ENCODE measurements around the gene PPT2. TPM values are rescaled to one million over a fixed set of nuclear protein-coding genes. Genes with fewer than 3 reads are reported as not detected.
A peak's percentile ranks its signal among the peaks of the same experiment; 100 is the strongest.

PPT2 gene
- total and polyA plus RNA-seq, 2 of the 8 experiments (the other 6 are each of a cell fraction or from before 2014, with no cell fraction given) = 24.1 to 39.5 TPM

GRCh38 chr6:32192608-32193039 is 38.7 kb downstream of the PPT2 start, which contains the start of gene GPSM3:
Gene GPSM3, minus strand, starts transcription at chr6:32192643. Its CDS starts 130 bp downstream, at chr6:32192513.
- Histone ChIP-seq H3K56ac (replicated peaks; ENCODE audit: insufficient read length, low read depth, low read length) (no peak within 1 kb of the TSS), H2AK5ac (ENCODE audit: low read depth, low read length) (peak within 1 kb of the TSS; percentile 40), H3K4me3 (ENCODE audit: extremely low read depth in 1 of 4, insufficient read depth in 2 of 4, low read depth in 3 of 4, low read length in 4 of 4) (peak within 1 kb of the TSS in 1 of 4 experiments; percentile 42; a peak in 2 of 8 replicates), H2BK12ac (ENCODE audit: low read depth, low read length) (peak within 1 kb of the TSS; percentile 94; the same call in 1 of the 2 replicates), H2BK5ac (ENCODE audit: low read depth, low read length) (peak within 1 kb of the TSS; percentile 92; the same call in 1 of the 2 replicates), H3K9ac (replicated peaks in 1 of 4; ENCODE audit: extremely low read depth in 1 of 4, low read depth in 3 of 4, low read length in 3 of 4) (no peak within 1 kb of the TSS), H4K91ac (replicated peaks; ENCODE audit: insufficient read length, low read length) (peak within 1 kb of the TSS; percentile 76), H2AFZ (ENCODE audit: low read length) (no peak within 1 kb of the TSS), H3K79me2 (ENCODE audit: control insufficient read depth in 1 of 2, insufficient read depth in 2 of 2, low read length in 2 of 2) (peaks cover 0 to 13% of the 10 kb centered on the region in 2 experiments; a peak in 2 of 4 replicates), H3K27me3 (replicated peaks in 1 of 4; ENCODE audit: control insufficient read depth in 3 of 4, extremely low read depth in 1 of 4, insufficient read depth in 3 of 4, low read length in 3 of 4) (no peaks in the 10 kb centered on the region), H2BK15ac (ENCODE audit: low read length) (peak within 1 kb of the TSS; percentile 99), H3K18ac (ENCODE audit: extremely low read depth, low read length) (peak within 1 kb of the TSS; percentile 97), H3K14ac (ENCODE audit: insufficient read length) (no peak within 1 kb of the TSS), H3K9me3 (ENCODE audit: insufficient read depth in 2 of 2, low read depth in 1 of 2, low read length in 1 of 2) (no peaks in the 10 kb centered on the region), H3K4me1 (replicated peaks in 1 of 4; ENCODE audit: control insufficient read depth in 3 of 4, insufficient read depth in 4 of 4, low read length in 3 of 4) (peaks cover 8 to 45% (median 26%) of the 10 kb centered on the region in 4 experiments), H3K27ac (ENCODE audit: low read depth, low read length) (no peak within 1 kb of the TSS), H4K20me1 (replicated peaks in 1 of 2; ENCODE audit: control insufficient read depth in 1 of 2, insufficient read depth in 2 of 2, low read length in 2 of 2) (no peaks in the 10 kb centered on the region), H3K79me1 (ENCODE audit: low read depth, low read length) (no peaks in the 10 kb centered on the region; the same call in 1 of the 2 replicates), H2BK120ac (replicated peaks; ENCODE audit: low read depth, low read length) (peak within 1 kb of the TSS; percentile 88), H3K4me2 (ENCODE audit: insufficient read depth in 1 of 2, low read depth in 2 of 2, low read length in 2 of 2) (peak within 1 kb of the TSS; percentile 57 to 90), H3K23me2 (ENCODE audit: low read depth, low read length) (peaks cover 11% of the 10 kb centered on the region), H2BK20ac (ENCODE audit: low read length) (peak within 1 kb of the TSS; percentile 72; the same call in 1 of the 2 replicates), H4K8ac (ENCODE audit: extremely low read depth, insufficient read depth, low read length) (peak within 1 kb of the TSS; percentile 54), H4K5ac (ENCODE audit: insufficient read length, low read depth, low read length) (peak within 1 kb of the TSS; percentile 54), H3K36me3 (ENCODE audit: control insufficient read depth in 2 of 4, insufficient read depth in 4 of 4, low read length in 3 of 4) (peaks cover 0 to 6% (median 3%) of the 10 kb centered on the region in 4 experiments; a peak in 4 of 8 replicates), H3K4ac (replicated peaks; ENCODE audit: insufficient read length, low read depth, low read length) (no peak within 1 kb of the TSS), H3K23ac (ENCODE audit: insufficient read length) (no peak within 1 kb of the TSS)
- ChIA-PET CTCF (ENCODE audit: partially characterized antibody) (interaction anchor here (1.0 to 1.6 kb wide), 6 partner anchors 10 to 778 kb away, joined by 3 to 6 read pairs (median 4); no protein-coding TSS in a partner anchor), POLR2A (ENCODE audit: partially characterized antibody) (interaction anchor here (1.0 to 13.3 kb wide), 6 partner anchors 13 to 779 kb away, joined by 3 to 194 read pairs (median 8); partner anchors contain the start of genes AGPAT1, PRRT1, RNF5 and TNXB)
- TF ChIP-seq EZH2 (IDR thresholded peaks at IDR 0.05; ENCODE audit: low read depth, low read length, severe bottlenecking) = no peak
- TF ChIP-seq CREB1 (IDR thresholded peaks at IDR 0.05) = no peak
- TF ChIP-seq SP1 (IDR thresholded peaks at IDR 0.05; ENCODE audit: low read depth, low read length) = peak; percentile 79
- TF ChIP-seq EGR1 (IDR thresholded peaks at IDR 0.05; ENCODE audit: borderline replicate concordance, low read depth, low read length) = peak; percentile 35; the same call in 1 of the 2 replicates
- DNase-seq (ENCODE audit: low read depth in 1 of 2, low spot score in 2 of 2) (no peak), FAIRE-seq (no peak)
- 59% methylated on average over 3 of the region's 5 CpGs; no CpG with 5 or more reads in 1 of the 2 experiments for WGBS, 2 experiments (ENCODE audit: extremely low coverage in 1 of 2, insufficient coverage in 1 of 2, insufficient read length in 1 of 2, insufficient replicate concordance in 2 of 2, low coverage in 1 of 2, low lambda C conversion rate in 2 of 2, missing lambda C conversion rate in 1 of 2)

Measured in H1 (cell line).